ENCODE measurements around the gene HID1. TPM values are rescaled to one million over a fixed set of nuclear protein-coding genes. Genes with fewer than 3 reads are reported as not detected.

HID1 gene
- total and polyA plus RNA-seq, 4 donors, result 6.1 to 32.6 (median 9.3) TPM

- ATAC-seq (ENCODE audit: low FRiP score) (no peak), DNase-seq (no peak)
- no peaks in the 10 kb centered on the region for H3K4me1 ChIP-seq (ENCODE audit: control insufficient read depth in 1 of 2, insufficient read depth in 2 of 2, low read length in 2 of 2)
- peaks cover 0 to 4% of the 10 kb centered on the region in 2 donors for H3K36me3 ChIP-seq (ENCODE audit: control insufficient read depth in 1 of 2, insufficient read depth in 2 of 2, low read length in 1 of 2)
- H3K27me3 ChIP-seq (ENCODE audit: control insufficient read depth in 1 of 2, insufficient read depth in 2 of 2, low read length in 1 of 2), result no peaks in the 10 kb centered on the region
- intact Hi-C loops (cut with DNase I), result no loop called here
- WGBS, 2 donors, result 95 to 96% methylated on average over 18 to 19 of the region's 19 CpGs
- no peak overlapping the region for H3K27ac ChIP-seq (ENCODE audit: low read depth in 1 of 2, low read length in 2 of 2)
- H3K4me3 ChIP-seq (ENCODE audit: low read length in 2 of 2), result no peak overlapping the region
- H3K9me3 ChIP-seq (ENCODE audit: control insufficient read depth, low read length), result no peaks in the 10 kb centered on the region
Observed at GRCh38 chr17:75003957-75004355, 31.4 kb upstream of the HID1 start.

- DNase-seq, result no peak
- 86 to 88% methylated on average over 74 to 76 of the region's 76 CpGs for WGBS, 2 donors
- H3K4me1 ChIP-seq (ENCODE audit: control insufficient read depth in 1 of 2, insufficient read depth in 2 of 2, low read length in 2 of 2), result no peaks in the 10 kb centered on the region
- H3K9me3 ChIP-seq (ENCODE audit: control insufficient read depth, low read length), result no peaks in the 10 kb centered on the region
- H3K27ac ChIP-seq (ENCODE audit: low read depth in 1 of 2, low read length in 2 of 2), result no peak overlapping the region
- H3K36me3 ChIP-seq (ENCODE audit: control insufficient read depth in 1 of 2, insufficient read depth in 2 of 2, low read length in 1 of 2), result peaks cover 0 to 4% of the 10 kb centered on the region in 2 donors
- intact Hi-C loops (cut with DNase I), result no loop called here
- no peak for ATAC-seq (ENCODE audit: low FRiP score)
- no peaks in the 10 kb centered on the region for H3K27me3 ChIP-seq (ENCODE audit: control insufficient read depth in 1 of 2, insufficient read depth in 2 of 2, low read length in 1 of 2)
- H3K4me3 ChIP-seq (ENCODE audit: low read length in 2 of 2), result no peak overlapping the region
Observed at GRCh38 chr17:75003070-75003956, 30.8 kb upstream of the HID1 start.

GRCh38 chr17:75001915-75002843, 29.6 kb upstream of the HID1 start:
- H3K27ac ChIP-seq (ENCODE audit: low read depth in 1 of 2, low read length in 2 of 2), result no peak overlapping the region
- no peaks in the 10 kb centered on the region for H3K9me3 ChIP-seq (ENCODE audit: control insufficient read depth, low read length)
- intact Hi-C loops (cut with DNase I), result no loop called here
- no peaks in the 10 kb centered on the region for H3K4me1 ChIP-seq (ENCODE audit: control insufficient read depth in 1 of 2, insufficient read depth in 2 of 2, low read length in 2 of 2)
- ATAC-seq (ENCODE audit: low FRiP score), result no peak
- no peak for DNase-seq
- H3K27me3 ChIP-seq (ENCODE audit: control insufficient read depth in 1 of 2, insufficient read depth in 2 of 2, low read length in 1 of 2), result no peaks in the 10 kb centered on the region
- peaks cover 0 to 4% of the 10 kb centered on the region in 2 donors for H3K36me3 ChIP-seq (ENCODE audit: control insufficient read depth in 1 of 2, insufficient read depth in 2 of 2, low read length in 1 of 2)
- WGBS, 2 donors, result 92 to 93% methylated on average over 15 of the region's 15 CpGs
- H3K4me3 ChIP-seq (ENCODE audit: low read length in 2 of 2), result no peak overlapping the region

- Histone ChIP-seq H3K4me1 (ENCODE audit: control insufficient read depth in 1 of 2, insufficient read depth in 2 of 2, low read length in 2 of 2) (no peaks in the 10 kb centered on the region), H3K27me3 (ENCODE audit: control insufficient read depth in 1 of 2, insufficient read depth in 2 of 2, low read length in 1 of 2) (no peaks in the 10 kb centered on the region), H3K36me3 (ENCODE audit: control insufficient read depth in 1 of 2, insufficient read depth in 2 of 2, low read length in 1 of 2) (peaks cover 0 to 4% of the 10 kb centered on the region in 2 donors), H3K9me3 (ENCODE audit: control insufficient read depth, low read length) (no peaks in the 10 kb centered on the region), H3K4me3 (ENCODE audit: low read length in 2 of 2) (no peak overlapping the region), H3K27ac (ENCODE audit: low read depth in 1 of 2, low read length in 2 of 2) (no peak overlapping the region)
- intact Hi-C loops (cut with DNase I), result no loop called here
- 90 to 92% methylated on average over 4 of the region's 4 CpGs for WGBS, 2 donors
- no peak for DNase-seq
- no peak for ATAC-seq (ENCODE audit: low FRiP score)
Observed at GRCh38 chr17:74999523-74999922, 27.0 kb upstream of the HID1 start.

- no peak for ATAC-seq (ENCODE audit: low FRiP score)
- no peak overlapping the region for H3K27ac ChIP-seq (ENCODE audit: low read depth in 1 of 2, low read length in 2 of 2)
- no peak overlapping the region for H3K4me3 ChIP-seq (ENCODE audit: low read length in 2 of 2)
- no peaks in the 10 kb centered on the region for H3K9me3 ChIP-seq (ENCODE audit: control insufficient read depth, low read length)
- no peak for DNase-seq
- no peaks in the 10 kb centered on the region for H3K4me1 ChIP-seq (ENCODE audit: control insufficient read depth in 1 of 2, insufficient read depth in 2 of 2, low read length in 2 of 2)
- H3K36me3 ChIP-seq (ENCODE audit: control insufficient read depth in 1 of 2, insufficient read depth in 2 of 2, low read length in 1 of 2), result peaks cover 0 to 4% of the 10 kb centered on the region in 2 donors
- 85 to 91% methylated on average over 6 of the region's 6 CpGs for WGBS, 2 donors
- no peaks in the 10 kb centered on the region for H3K27me3 ChIP-seq (ENCODE audit: control insufficient read depth in 1 of 2, insufficient read depth in 2 of 2, low read length in 1 of 2)
- intact Hi-C loops (cut with DNase I), result no loop called here
Observed at GRCh38 chr17:74998783-74999182, 26.2 kb upstream of the HID1 start.

- Histone ChIP-seq H3K4me3 (ENCODE audit: low read length in 2 of 2) (no peak overlapping the region), H3K27me3 (ENCODE audit: control insufficient read depth in 1 of 2, insufficient read depth in 2 of 2, low read length in 1 of 2) (no peaks in the 10 kb centered on the region), H3K9me3 (ENCODE audit: control insufficient read depth, low read length) (no peaks in the 10 kb centered on the region), H3K36me3 (ENCODE audit: control insufficient read depth in 1 of 2, insufficient read depth in 2 of 2, low read length in 1 of 2) (peaks cover 0 to 2% of the 10 kb centered on the region in 2 donors), H3K27ac (ENCODE audit: low read depth in 1 of 2, low read length in 2 of 2) (no peak overlapping the region), H3K4me1 (ENCODE audit: control insufficient read depth in 1 of 2, insufficient read depth in 2 of 2, low read length in 2 of 2) (no peaks in the 10 kb centered on the region)
- 82 to 87% methylated on average over 5 of the region's 5 CpGs for WGBS, 2 donors
- intact Hi-C loops (cut with DNase I), result no loop called here
- ATAC-seq (ENCODE audit: low FRiP score) (no peak), DNase-seq (no peak)
Observed at GRCh38 chr17:74995847-74996246, 23.3 kb upstream of the HID1 start.

GRCh38 chr17:74994440-74994839, 21.9 kb upstream of the HID1 start:
- DNase-seq, result no peak
- Histone ChIP-seq H3K9me3 (ENCODE audit: control insufficient read depth, low read length) (no peaks in the 10 kb centered on the region), H3K4me1 (ENCODE audit: control insufficient read depth in 1 of 2, insufficient read depth in 2 of 2, low read length in 2 of 2) (no peaks in the 10 kb centered on the region), H3K36me3 (ENCODE audit: control insufficient read depth in 1 of 2, insufficient read depth in 2 of 2, low read length in 1 of 2) (peaks cover 0 to under 1% of the 10 kb centered on the region in 2 donors), H3K27ac (ENCODE audit: low read depth in 1 of 2, low read length in 2 of 2) (no peak overlapping the region), H3K27me3 (ENCODE audit: control insufficient read depth in 1 of 2, insufficient read depth in 2 of 2, low read length in 1 of 2) (no peaks in the 10 kb centered on the region), H3K4me3 (ENCODE audit: low read length in 2 of 2) (no peak overlapping the region)
- WGBS, 2 donors, result 90 to 93% methylated on average over 7 of the region's 7 CpGs
- intact Hi-C loops (cut with DNase I), result no loop called here
- no peak for ATAC-seq (ENCODE audit: low FRiP score)

- Histone ChIP-seq H3K36me3 (ENCODE audit: control insufficient read depth in 1 of 2, insufficient read depth in 2 of 2, low read length in 1 of 2) (no peaks in the 10 kb centered on the region), H3K9me3 (ENCODE audit: control insufficient read depth, low read length) (no peaks in the 10 kb centered on the region), H3K27me3 (ENCODE audit: control insufficient read depth in 1 of 2, insufficient read depth in 2 of 2, low read length in 1 of 2) (no peaks in the 10 kb centered on the region), H3K4me1 (ENCODE audit: control insufficient read depth in 1 of 2, insufficient read depth in 2 of 2, low read length in 2 of 2) (no peaks in the 10 kb centered on the region), H3K4me3 (ENCODE audit: low read length in 2 of 2) (no peak overlapping the region), H3K27ac (ENCODE audit: low read depth in 1 of 2, low read length in 2 of 2) (no peak overlapping the region)
- ATAC-seq (ENCODE audit: low FRiP score), result no peak
- intact Hi-C loops (cut with DNase I), result no loop called here
- DNase-seq, result no peak
- 80 to 85% methylated on average over 2 of the region's 2 CpGs for WGBS, 2 donors
Observed at GRCh38 chr17:74992223-74992622, 19.7 kb upstream of the HID1 start.

Data from aorta (tissue), 5 donors.